ENCODE measurements around the gene ARFGAP1.

- TF ChIP-seq CTCF (IDR thresholded peaks at IDR 0.05) (no peak), POLR2A (IDR thresholded peaks at IDR 0.05) (no peak)
Observed at GRCh38 chr20:63337786-63338420, 65.3 kb downstream of the ARFGAP1 start.

Data from lower leg skin (tissue), 3 donors.